Skeletal muscle tissue (tissue), 4 donors: ENCODE data around the gene ADAMTS4. TPM values are rescaled to one million over a fixed set of nuclear protein-coding genes. Genes with fewer than 3 reads are reported as not detected.

ENCODE experiments used
- H3K27ac ChIP-seq: one replicate; pipeline ENCODE4 v1.7.0; 2013; ENCODE audit warnings: mild to moderate bottlenecking, low read depth, low read length, inconsistent platforms
- H3K27me3 ChIP-seq, 3 donors: one replicate each; pipeline ENCODE4 v1.7.0; 2013; ENCODE audit warnings: low read length in 3 of 3; ENCODE audit not compliant: control insufficient read depth in 3 of 3, insufficient read depth in 3 of 3
- H3K36me3 ChIP-seq, 3 donors: one replicate each; pipeline ENCODE4 v1.7.0; 2013; ENCODE audit warnings: low read length in 3 of 3; ENCODE audit not compliant: control insufficient read depth in 3 of 3, insufficient read depth in 3 of 3
- H3K4me1 ChIP-seq, 3 donors: one replicate each; pipeline ENCODE4 v1.7.0; 2013; ENCODE audit warnings: low read length in 3 of 3, mild to moderate bottlenecking in 3 of 3; ENCODE audit not compliant: control insufficient read depth in 3 of 3, insufficient read depth in 3 of 3
- H3K4me3 ChIP-seq, 3 donors: one replicate each; pipeline ENCODE4 v1.7.0; 2013; ENCODE audit warnings: low read length in 3 of 3
- H3K9ac ChIP-seq, 3 donors: one replicate each; pipeline ENCODE4 v1.7.0; 2013; ENCODE audit warnings: low read length in 3 of 3, mild to moderate bottlenecking in 3 of 3, moderate library complexity in 2 of 3, low read depth in 1 of 3
- H3K9me3 ChIP-seq, 3 donors: one replicate each; pipeline ENCODE4 v1.7.0; 2013; ENCODE audit warnings: low read length in 3 of 3; ENCODE audit not compliant: control insufficient read depth in 3 of 3
- total RNA-seq: library from RNA; depleted of rRNA; stranded (reverse); fragments of >200 nt; gene quantifications from one replicate; pipeline ENCODE4 v1.2.3, GENCODE V29; 2014
- donor health status: Osteomylitis.

Gene ADAMTS4
- total RNA-seq, 1 donor from 2014 or later, result 4.7 TPM

DNA sequence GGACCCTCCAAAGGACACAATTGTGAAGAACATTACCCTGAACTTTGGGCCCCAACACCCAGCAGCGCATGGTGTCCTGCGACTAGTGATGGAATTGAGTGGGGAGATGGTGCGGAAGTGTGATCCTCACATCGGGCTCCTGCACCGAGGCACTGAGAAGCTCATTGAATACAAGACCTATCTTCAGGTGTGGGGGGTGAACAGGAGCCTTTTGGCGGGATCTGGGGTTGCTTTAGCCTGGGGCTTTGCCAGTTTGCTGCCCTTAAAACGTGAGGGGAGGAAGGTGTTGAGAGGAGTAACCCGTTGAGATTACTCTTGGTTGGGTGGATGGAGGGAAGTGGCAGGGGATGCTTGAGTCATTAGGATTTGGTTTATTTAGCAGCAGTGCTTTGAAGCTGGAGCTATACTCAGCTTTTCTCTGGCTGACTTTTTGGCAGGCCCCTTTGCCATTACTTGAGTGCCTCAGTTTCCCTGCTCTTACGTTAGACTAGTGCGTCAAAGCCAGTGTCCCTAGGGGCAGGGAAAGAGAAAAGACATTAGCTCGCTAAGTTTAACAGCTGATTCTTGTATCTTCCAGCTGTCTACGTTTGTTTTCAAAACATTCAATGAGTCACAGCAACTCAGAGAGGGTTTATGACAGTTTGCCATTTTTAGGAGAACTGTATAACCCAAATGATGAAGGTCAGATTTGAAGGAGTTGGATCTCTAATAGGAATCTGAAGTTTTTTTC lies 7.7 kb upstream of the ADAMTS4 start:
- no peaks in the 10 kb centered on the region for H3K27me3 ChIP-seq
- peaks cover 18 to 50% (median 32%) of the 10 kb centered on the region in 3 donors for H3K4me1 ChIP-seq
- peaks cover 41 to 63% (median 49%) of the 10 kb centered on the region in 3 donors for H3K36me3 ChIP-seq
- H3K4me3 ChIP-seq, result no peak overlapping the region
- H3K27ac ChIP-seq, result peak overlapping the region; percentile 56
- no peaks in the 10 kb centered on the region for H3K9me3 ChIP-seq
- H3K9ac ChIP-seq, result no peak overlapping the region

DNA sequence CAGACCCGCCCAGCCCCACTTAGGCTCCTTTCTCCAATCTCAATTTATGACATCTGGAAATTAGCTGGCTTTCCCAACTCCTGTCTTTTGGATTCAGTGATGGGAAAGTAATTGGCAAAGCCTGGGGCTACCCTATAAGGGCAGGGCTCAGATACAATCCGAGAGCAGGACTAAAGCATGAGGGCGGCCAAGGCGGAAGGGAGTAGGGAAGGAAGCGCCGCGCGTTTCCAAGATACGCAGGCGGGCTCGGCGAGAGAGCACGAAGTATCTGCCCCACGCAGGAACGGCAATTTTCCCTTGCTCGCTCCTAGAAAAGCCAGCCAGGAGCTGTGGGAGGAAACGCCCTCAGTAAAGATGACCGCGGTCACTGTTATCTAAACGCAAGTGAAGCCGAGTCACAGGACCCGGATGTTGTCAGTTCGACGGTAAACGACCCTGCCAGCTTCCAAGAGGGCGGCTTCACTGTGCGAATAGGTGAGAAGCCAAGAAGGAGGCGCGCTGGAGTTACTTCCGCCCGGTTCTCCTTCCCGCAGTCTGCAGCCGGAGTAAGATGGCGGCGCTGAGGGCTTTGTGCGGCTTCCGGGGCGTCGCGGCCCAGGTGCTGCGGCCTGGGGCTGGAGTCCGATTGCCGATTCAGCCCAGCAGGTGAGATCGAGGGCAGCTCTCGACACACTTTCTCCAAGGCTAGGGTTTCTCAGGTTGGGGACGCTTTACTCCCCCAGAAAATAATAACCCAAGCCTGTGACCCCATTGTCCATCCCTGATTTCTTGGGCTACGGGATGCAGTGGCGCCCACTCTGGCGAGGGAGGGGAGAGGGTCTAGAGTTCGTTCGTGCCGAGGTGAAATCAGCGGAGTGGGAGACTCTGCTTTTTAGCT lies 3.2 kb upstream of the ADAMTS4 start, which contains the start of gene NDUFS2:
NDUFS2 (plus strand) TSS at position 532 of the 877 bp plus-strand sequence; CDS start at position 551, 19 bp downstream.
- no peaks in the 10 kb centered on the region for H3K9me3 ChIP-seq
- peak within 1 kb of the TSS; percentile 97 to 100 (median 99) for H3K4me3 ChIP-seq
- H3K27ac ChIP-seq, result peak within 1 kb of the TSS; percentile 99
- no peaks in the 10 kb centered on the region for H3K27me3 ChIP-seq
- H3K36me3 ChIP-seq, result peaks cover 14 to 34% (median 18%) of the 10 kb centered on the region in 3 donors
- peak within 1 kb of the TSS; percentile 91 to 99 (median 99) for H3K9ac ChIP-seq
- peaks cover 62 to 83% (median 70%) of the 10 kb centered on the region in 3 donors for H3K4me1 ChIP-seq

GRCh38 chr1:161200992-161201835 lies 2.4 kb upstream of the ADAMTS4 start:
- H3K4me1 ChIP-seq, result peaks cover 70 to 85% (median 76%) of the 10 kb centered on the region in 3 donors
- H3K9me3 ChIP-seq, result no peaks in the 10 kb centered on the region
- H3K4me3 ChIP-seq, result peak overlapping the region; percentile 97 to 100 (median 99)
- H3K9ac ChIP-seq, result peak overlapping the region; percentile 90 to 99 (median 99)
- H3K27ac ChIP-seq, result peak overlapping the region; percentile 99
- H3K27me3 ChIP-seq, result no peaks in the 10 kb centered on the region
- peaks cover 5 to 26% (median 14%) of the 10 kb centered on the region in 3 donors for H3K36me3 ChIP-seq

DNA sequence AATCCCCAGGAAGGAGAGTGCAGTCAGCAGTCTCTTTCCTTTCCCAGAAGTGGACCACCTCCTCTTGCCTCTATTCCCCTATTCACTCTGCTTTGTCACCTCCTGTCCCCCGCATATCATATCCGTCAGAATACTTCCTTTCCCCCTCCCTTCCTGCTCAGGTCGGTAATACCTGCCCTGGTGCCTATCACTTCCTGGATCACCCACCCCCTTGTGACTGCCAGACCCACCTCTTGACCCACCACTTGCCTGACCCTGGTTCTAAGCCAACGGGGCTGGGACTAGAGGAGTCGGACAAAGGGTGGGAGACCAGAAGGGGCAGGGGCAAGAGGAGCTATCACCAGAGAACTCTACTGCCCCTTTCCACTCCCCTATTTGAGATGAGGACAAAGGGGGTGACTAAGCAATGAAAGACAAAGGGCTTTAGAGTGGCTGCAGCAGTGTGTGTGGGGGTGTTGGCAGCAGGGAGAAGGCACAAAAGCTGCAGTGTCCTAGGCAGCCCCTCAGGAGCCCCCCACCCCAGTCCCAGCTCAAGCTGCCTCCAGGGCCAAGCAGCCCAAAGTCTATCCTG lies 1.7 kb upstream of the ADAMTS4 start:
- Histone ChIP-seq H3K9ac (peak overlapping the region; percentile 90 to 99 (median 99)), H3K27ac (peak overlapping the region; percentile 99), H3K4me3 (peak overlapping the region; percentile 97 to 100 (median 99)), H3K9me3 (no peaks in the 10 kb centered on the region), H3K27me3 (no peaks in the 10 kb centered on the region), H3K36me3 (peaks cover 3 to 19% (median 13%) of the 10 kb centered on the region in 3 donors), H3K4me1 (peaks cover 76 to 89% (median 77%) of the 10 kb centered on the region in 3 donors)

DNA sequence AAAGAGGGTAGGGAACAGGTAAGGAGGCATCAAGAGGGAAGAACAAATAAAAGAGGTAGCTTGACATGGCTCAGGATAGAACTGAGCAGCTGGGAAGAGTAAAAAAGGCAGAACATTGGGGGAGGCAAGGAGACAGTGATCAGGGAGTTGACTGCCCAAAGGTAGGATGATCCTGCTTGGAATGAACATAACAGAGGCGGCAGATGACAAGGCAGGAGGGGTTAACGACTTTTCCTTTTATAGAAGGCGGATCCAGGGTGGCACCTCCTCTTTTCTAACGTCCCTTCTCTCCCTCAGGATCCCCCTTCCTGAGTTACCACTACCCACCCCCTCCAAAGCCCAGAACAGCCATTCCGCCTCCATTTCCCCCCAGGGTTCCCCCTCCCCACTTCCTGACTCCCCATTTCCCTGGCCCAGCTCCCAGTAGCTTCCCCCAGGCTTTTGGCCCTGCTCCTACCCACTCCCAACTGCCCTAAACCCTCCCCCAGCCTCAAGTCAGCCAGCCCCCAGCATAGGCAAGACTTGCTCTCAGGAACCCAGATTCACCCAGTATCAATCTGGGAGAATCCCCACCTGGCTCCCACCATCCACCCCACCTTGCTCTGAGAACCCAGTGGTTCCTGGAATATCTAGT lies 769 bp upstream of the ADAMTS4 start:
- no peaks in the 10 kb centered on the region for H3K9me3 ChIP-seq

DNA sequence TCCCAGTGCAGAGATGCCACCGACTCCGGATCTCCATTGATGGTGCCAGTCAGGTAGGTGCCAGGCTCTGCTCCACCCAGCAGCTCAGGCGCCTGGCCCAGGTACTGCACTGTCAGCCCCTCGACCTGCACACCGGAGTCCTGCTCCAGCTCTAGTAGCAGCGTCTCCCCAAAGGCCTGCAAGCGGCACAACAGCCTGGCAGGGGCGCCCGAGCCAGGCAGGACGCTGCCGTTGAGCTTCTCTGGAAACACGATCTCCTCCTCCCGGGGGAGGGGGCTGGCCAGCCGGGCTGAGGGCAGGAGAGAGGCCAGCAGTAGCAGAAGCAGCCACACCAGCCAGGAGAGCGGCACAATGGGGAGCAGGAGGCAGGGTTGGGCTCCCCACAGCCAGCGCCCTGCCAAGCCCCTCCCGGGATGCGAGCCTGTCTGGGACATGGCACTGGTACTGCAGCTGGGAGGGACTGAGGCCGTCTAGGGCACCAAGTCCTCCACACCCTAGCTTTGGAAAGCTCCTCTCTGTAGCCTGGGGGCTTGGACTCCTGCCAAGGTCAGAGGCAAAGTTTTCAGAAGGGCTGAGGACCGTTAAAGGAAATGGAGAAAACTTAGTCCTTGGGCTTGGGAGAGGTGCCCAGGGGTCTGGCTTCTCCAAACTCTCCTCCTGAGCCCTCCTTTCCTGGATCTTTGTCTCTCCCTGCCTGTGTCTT lies 509 bp downstream of the ADAMTS4 start:
- Histone ChIP-seq H3K27ac (peak overlapping the region; percentile 99), H3K4me3 (peak overlapping the region; percentile 65 to 73 (median 72)), H3K36me3 (peaks cover 0 to 3% (median under 1%) of the 10 kb centered on the region in 3 donors), H3K9ac (peak overlapping the region; percentile 72 to 90 (median 81)), H3K9me3 (no peaks in the 10 kb centered on the region), H3K27me3 (no peaks in the 10 kb centered on the region), H3K4me1 (peaks cover 72 to 95% (median 83%) of the 10 kb centered on the region in 3 donors)

More for the DNA sequence above, 769 bp upstream of the ADAMTS4 start:
- peak overlapping the region in 2 of 3 donors; percentile 14 to 90 for H3K9ac ChIP-seq
- peak overlapping the region in 1 of 3 donors; percentile 4 for H3K4me3 ChIP-seq
- H3K27ac ChIP-seq, result peak overlapping the region; percentile 99
- no peaks in the 10 kb centered on the region for H3K27me3 ChIP-seq
- peaks cover 71 to 92% (median 84%) of the 10 kb centered on the region in 3 donors for H3K4me1 ChIP-seq
- peaks cover 3 to 14% (median 9%) of the 10 kb centered on the region in 3 donors for H3K36me3 ChIP-seq

DNA sequence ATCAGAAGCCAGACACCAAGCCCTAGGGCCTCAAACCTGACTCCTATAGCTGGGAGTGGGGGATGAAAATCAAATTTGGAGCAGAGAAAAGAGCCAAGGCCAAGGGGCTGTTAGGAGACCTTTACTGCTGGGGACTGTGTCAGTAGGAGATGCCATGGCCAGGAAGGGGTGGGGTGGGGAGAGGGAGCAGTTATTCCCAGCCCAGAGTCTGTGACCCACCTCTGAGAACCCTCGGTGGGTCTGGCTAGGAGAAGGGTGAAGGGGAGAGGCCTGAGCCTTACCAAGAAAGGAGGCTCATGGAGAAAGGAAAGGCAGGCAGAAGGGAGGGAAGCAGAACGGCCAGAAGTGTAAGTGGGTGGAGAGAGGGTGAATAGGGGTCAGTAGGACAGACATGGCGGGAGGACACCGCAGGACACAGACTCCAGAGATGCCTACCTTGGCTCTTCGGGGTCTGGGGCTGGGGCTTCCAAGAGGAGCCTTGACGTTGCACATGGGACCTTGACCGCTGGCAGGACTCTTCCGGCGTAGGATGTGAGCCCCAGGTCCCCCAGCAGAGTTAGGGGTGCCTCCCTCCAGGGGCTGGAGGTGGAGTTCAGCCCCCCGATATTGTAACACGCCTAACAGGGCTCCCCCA lies 1.2 kb downstream of the ADAMTS4 start:
- Histone ChIP-seq H3K9me3 (no peaks in the 10 kb centered on the region), H3K4me1 (peaks cover 72 to 95% (median 82%) of the 10 kb centered on the region in 3 donors), H3K27ac (peak overlapping the region; percentile 99), H3K4me3 (peak overlapping the region; percentile 65 to 73 (median 72)), H3K9ac (peak overlapping the region; percentile 72 to 90 (median 81)), H3K36me3 (peaks cover 0 to 3% (median 0%) of the 10 kb centered on the region in 3 donors), H3K27me3 (no peaks in the 10 kb centered on the region)
